Mucosa of descending colon (tissue), 3 donors: ENCODE results near the gene CD101. TPM values are rescaled to one million over a fixed set of nuclear protein-coding genes. Genes with fewer than 3 reads are reported as not detected.
A peak's percentile ranks its signal among the peaks of the same experiment; 100 is the strongest.

Experiments used
- ATAC-seq: fragments of 200-7000 bp; cut with Tn5 transposase; one replicate; pipeline ENCODE4 v1.9.1; 2020; ENCODE audit warnings: mild to moderate bottlenecking, moderate library complexity
- DNase-seq, 3 donors: peaks; one replicate each; pipeline ENCODE4 v3.0.0-alpha.2; 2020
- H3K36me3 ChIP-seq: fragments of 200-600 bp; one replicate; pipeline ENCODE4 v1.8.0; 2021; ENCODE audit warnings: low read depth, mild to moderate bottlenecking
- H3K4me1 ChIP-seq: fragments of 200-600 bp; one replicate; pipeline ENCODE4 v1.8.0; 2021; ENCODE audit warnings: low read depth, mild to moderate bottlenecking
- H3K4me3 ChIP-seq: fragments of 200-600 bp; one replicate; pipeline ENCODE4 v1.8.0; 2021; ENCODE audit warnings: mild to moderate bottlenecking
- H3K9me3 ChIP-seq: fragments of 200-600 bp; one replicate; pipeline ENCODE4 v1.8.0; 2021; ENCODE audit warnings: mild to moderate bottlenecking
- intact Hi-C, 2 donors: fragments of 100-400 bp; cut with DNase I in 1 of 2; cut with micrococcal nuclease in 1 of 2; formaldehyde crosslinking; loops; one replicate each; pipeline versions ENCODE4 v1.11.0 to v1.11.1; 2022; cut with DNase I, micrococcal nuclease
- total RNA-seq, 3 donors: library from RNA; stranded (reverse); fragmentation: NEBNext Ultra II Directional in 2 of 3; extraction: Animal tissue kit (Norgen Biotek cat#: 25700) in 2 of 3; gene quantifications; one replicate each; pipeline versions ENCODE4 v1.2.1 to v1.2.4, GENCODE V29; 2021 to 2023
- TF ChIP-seq, protein P1 (sequence below): fragments of 200-600 bp; IDR thresholded peaks from one replicate; pipeline ENCODE4 v1.8.0; 2022; ENCODE audit warnings: antibody characterized with exemption, mild to moderate bottlenecking
- donor health status: DM: no; HTN: no; CAD: no; lungs with moderate emphysema.
- donor health status: DM: no; HTN: no; CAD: no.
- donor health status: DM: no; HTN: yes; CAD: no.

CD101 gene
- total RNA-seq, 3 donors from 2014 or later, result 4.6 to 6.1 (median 4.7) TPM

DNA sequence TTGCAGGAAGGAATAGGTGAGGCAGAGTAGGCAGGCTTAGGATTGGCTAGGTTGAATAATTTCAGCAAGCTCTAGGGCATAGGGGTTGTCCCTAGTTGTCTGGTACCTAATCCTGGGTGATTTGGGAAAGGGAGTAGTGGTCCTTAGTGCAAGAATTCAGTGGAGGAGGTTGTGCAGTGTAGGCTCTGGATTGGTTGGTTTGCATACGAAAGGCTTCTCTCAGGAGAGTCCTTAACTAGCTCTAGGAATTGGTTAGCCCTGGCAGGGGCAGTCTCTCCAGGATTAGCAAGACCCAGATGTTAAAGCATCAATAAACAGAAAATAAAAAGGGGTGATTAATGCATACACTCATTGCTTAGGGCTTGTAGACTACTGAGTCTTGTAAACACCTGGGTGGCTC lies 9.6 kb upstream of the CD101 start:
- intact Hi-C loops, result no loop called here
- H3K9me3 ChIP-seq, result no peaks in the 10 kb centered on the region
- H3K36me3 ChIP-seq, result no peaks in the 10 kb centered on the region
- H3K4me1 ChIP-seq, result no peaks in the 10 kb centered on the region
- DNase-seq (no peak), ATAC-seq (no peak)
- TF ChIP-seq, protein P1, sequence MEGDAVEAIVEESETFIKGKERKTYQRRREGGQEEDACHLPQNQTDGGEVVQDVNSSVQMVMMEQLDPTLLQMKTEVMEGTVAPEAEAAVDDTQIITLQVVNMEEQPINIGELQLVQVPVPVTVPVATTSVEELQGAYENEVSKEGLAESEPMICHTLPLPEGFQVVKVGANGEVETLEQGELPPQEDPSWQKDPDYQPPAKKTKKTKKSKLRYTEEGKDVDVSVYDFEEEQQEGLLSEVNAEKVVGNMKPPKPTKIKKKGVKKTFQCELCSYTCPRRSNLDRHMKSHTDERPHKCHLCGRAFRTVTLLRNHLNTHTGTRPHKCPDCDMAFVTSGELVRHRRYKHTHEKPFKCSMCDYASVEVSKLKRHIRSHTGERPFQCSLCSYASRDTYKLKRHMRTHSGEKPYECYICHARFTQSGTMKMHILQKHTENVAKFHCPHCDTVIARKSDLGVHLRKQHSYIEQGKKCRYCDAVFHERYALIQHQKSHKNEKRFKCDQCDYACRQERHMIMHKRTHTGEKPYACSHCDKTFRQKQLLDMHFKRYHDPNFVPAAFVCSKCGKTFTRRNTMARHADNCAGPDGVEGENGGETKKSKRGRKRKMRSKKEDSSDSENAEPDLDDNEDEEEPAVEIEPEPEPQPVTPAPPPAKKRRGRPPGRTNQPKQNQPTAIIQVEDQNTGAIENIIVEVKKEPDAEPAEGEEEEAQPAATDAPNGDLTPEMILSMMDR, result no peak
- no peak overlapping the region for H3K4me3 ChIP-seq

DNA sequence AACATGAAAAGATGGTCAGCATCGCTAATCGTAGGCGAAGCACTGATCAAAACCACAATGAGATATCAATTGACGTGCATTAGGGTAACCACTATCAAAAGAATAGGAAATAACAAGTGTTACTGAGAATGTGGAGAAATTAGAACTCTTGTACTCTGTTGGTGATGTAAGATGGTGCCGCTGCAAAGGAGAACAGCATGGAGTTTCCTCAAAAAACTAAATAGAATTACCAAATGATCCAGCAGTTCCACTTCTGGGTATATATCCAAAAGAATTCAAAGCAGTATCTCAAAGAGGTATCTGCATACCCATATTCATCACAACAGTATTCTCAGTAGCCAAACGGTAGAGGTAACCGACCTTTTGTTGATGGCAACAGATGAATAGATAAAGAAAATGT lies 8.3 kb upstream of the CD101 start:
- TF ChIP-seq, protein P1, result no peak
- Histone ChIP-seq H3K4me3 (no peak overlapping the region), H3K36me3 (no peaks in the 10 kb centered on the region), H3K9me3 (no peaks in the 10 kb centered on the region), H3K4me1 (no peaks in the 10 kb centered on the region)
- intact Hi-C loops, result no loop called here
- DNase-seq (no peak), ATAC-seq (no peak)

DNA sequence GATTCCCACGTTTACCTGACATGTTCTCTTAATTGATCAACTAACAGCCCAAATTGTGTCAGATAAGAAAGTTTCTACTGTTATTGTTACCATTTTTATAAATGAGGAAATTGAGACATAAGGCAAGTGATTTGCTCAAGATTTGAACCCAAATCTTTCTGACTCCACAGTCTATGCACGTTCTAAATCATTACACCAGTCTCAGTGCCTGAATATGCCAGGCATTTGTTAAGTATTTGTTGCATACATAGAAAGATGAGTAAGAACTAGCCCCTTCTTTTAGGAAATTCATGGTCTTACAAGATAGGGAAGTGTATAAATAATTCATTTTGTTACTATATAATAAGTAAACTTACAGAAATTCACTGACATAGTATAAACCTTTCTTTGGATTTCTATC lies 7.1 kb upstream of the CD101 start:
- TF ChIP-seq, protein P1, result no peak
- DNase-seq (no peak), ATAC-seq (no peak)
- H3K4me1 ChIP-seq, result no peaks in the 10 kb centered on the region
- H3K9me3 ChIP-seq, result no peaks in the 10 kb centered on the region
- no peaks in the 10 kb centered on the region for H3K36me3 ChIP-seq
- intact Hi-C loops, result no loop called here
- H3K4me3 ChIP-seq, result no peak overlapping the region

DNA sequence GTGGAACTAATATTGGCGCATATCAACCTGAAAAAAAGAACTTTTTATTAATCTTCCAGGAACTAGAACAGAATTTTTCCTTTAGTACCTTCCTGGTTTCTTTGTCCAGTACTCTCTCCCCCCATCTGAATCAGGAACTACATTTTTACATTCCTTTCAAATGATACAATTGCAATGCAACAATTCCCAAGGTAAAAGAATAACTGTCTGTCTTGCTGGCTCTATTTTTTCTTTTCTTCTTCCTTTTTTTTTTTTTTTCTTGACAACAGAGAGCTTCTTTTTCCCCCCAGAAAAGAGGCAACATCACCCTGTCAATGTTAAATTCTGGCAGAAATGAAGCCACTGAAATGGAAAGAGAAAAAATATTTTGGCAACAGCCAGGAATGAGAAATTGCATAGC lies 4.5 kb upstream of the CD101 start:
- intact Hi-C loops, result no loop called here
- ATAC-seq, result no peak

DNA sequence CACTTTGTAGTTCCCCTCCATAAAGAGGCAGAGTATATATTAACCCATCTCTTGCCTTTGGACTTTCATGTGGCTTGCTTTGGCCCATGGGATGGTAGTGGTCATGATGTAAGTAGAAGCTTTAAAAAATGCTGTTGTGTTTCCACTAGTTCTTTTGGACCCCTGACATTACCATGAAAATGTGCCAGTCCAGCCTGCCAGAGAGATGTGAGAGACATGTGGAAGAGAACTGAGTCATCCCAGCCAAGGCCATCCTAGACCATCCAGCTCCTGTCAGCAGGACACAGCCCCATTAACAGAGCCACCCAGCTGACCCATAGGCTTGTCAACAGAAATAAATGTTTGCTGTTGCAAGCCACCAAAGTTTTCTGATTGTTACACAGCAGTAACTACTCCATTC lies 3.9 kb upstream of the CD101 start:
- Histone ChIP-seq H3K4me3 (no peak overlapping the region), H3K4me1 (no peaks in the 10 kb centered on the region), H3K9me3 (no peaks in the 10 kb centered on the region), H3K36me3 (no peaks in the 10 kb centered on the region)
- TF ChIP-seq, protein P1, result no peak
- ATAC-seq (no peak), DNase-seq (no peak)
- intact Hi-C loops, result no loop called here

More for the DNA sequence above, 4.5 kb upstream of the CD101 start:
- no peak overlapping the region for H3K4me3 ChIP-seq
- no peak for DNase-seq
- no peaks in the 10 kb centered on the region for H3K4me1 ChIP-seq
- no peaks in the 10 kb centered on the region for H3K9me3 ChIP-seq
- no peaks in the 10 kb centered on the region for H3K36me3 ChIP-seq
- TF ChIP-seq, protein P1, result no peak

DNA sequence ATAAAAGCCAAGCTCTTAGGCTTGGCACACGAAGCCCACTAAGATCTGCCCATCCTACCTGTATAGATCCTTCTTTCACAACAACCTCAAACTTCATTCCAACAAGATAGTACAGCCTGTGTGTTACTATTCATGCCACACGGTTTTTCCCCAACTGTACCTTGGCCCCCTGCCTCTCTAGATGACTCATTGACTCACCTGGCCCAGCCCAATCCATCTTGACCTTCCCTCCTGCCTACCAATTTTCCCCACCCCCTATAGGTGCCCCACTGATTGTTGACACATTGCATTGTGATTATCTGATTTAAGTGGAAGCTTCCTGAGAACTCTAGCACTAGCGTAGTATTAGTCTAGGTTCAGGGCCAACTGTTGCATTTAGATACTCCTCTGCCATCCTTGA lies 2.0 kb upstream of the CD101 start:
- ATAC-seq (peak; percentile 53), DNase-seq (no peak)
- Histone ChIP-seq H3K36me3 (no peaks in the 10 kb centered on the region), H3K9me3 (no peaks in the 10 kb centered on the region), H3K4me1 (no peaks in the 10 kb centered on the region), H3K4me3 (no peak overlapping the region)
- TF ChIP-seq, protein P1, result no peak
- intact Hi-C loops, result no loop called here
